IMR-90 (cell line): ENCODE measurements around the gene TP53AIP1.

Experiments used
- BHLHE40 ChIP-seq: fragments of 150-350 bp; IDR thresholded peaks from 2 replicates; pipeline ENCODE4 v1.6.1; 2016; ENCODE audit warnings: mild to moderate bottlenecking, low read depth, low read length
- CEBPB ChIP-seq: IDR thresholded peaks from 2 replicates; pipeline ENCODE4 v1.6.1; 2012; ENCODE audit warnings: low read depth, low read length, improper control_type of control experiment
- CTCF ChIP-seq: conservative IDR thresholded peaks from 2 replicates; pipeline ENCODE4 v1.5.1; 2012; ENCODE audit warnings: mild to moderate bottlenecking, low read depth, low read length, improper control_type of control experiment
- MAFK ChIP-seq: IDR thresholded peaks from 2 replicates; pipeline ENCODE4 v1.6.1; 2012; ENCODE audit warnings: low read depth, low read length, improper control_type of control experiment
- MAZ ChIP-seq: IDR thresholded peaks from 2 replicates; pipeline ENCODE4 v1.6.1; 2012; ENCODE audit warnings: low read depth, mild to moderate bottlenecking, low read length, improper control_type of control experiment, moderate library complexity, borderline replicate concordance
- POLR2A ChIP-seq: IDR thresholded peaks from 2 replicates; pipeline ENCODE4 v1.6.1; 2012; ENCODE audit warnings: mild to moderate bottlenecking, low read depth, low read length
- RFX5 ChIP-seq: IDR thresholded peaks from 2 replicates; pipeline ENCODE4 v1.8.0; 2012; ENCODE audit warnings: low read depth, mild to moderate bottlenecking, low read length, moderate library complexity
- SMC3 ChIP-seq: fragments of 150-350 bp; IDR thresholded peaks from 2 replicates; pipeline ENCODE4 v1.6.1; 2016; ENCODE audit warnings: low read depth, mild to moderate bottlenecking, antibody characterized with exemption, low read length, moderate library complexity
- USF2 ChIP-seq: fragments of 150-350 bp; IDR thresholded peaks from 2 replicates; pipeline ENCODE4 v1.6.1; 2017; ENCODE audit warnings: mild to moderate bottlenecking, antibody characterized with exemption, low read length, low read depth

- no peak for TF ChIP-seq SMC3
- TF ChIP-seq CTCF, result no peak
- no peak for TF ChIP-seq POLR2A
- TF ChIP-seq BHLHE40, result no peak
- TF ChIP-seq MAFK, result no peak
- TF ChIP-seq USF2, result no peak
- no peak for TF ChIP-seq MAZ
- no peak for TF ChIP-seq CEBPB
- no peak for TF ChIP-seq RFX5
Measured at GRCh38 chr11:128898580-128899344, 43.9 kb downstream of the TP53AIP1 start.
